Trophoblast cell (in vitro differentiated cells and primary cell): ENCODE results near the gene TBC1D17.

Experiments
- DNase-seq, 2 donors: peaks; one replicate each; pipeline ENCODE4 v3.0.0-alpha.2; 2016
- H2AFZ ChIP-seq: 2 replicates; pipeline ENCODE4 v1.6.1; 2013; ENCODE audit warnings: low read length, moderate library complexity, mild to moderate bottlenecking; ENCODE audit not compliant: insufficient read depth, poor library complexity
- H2AK5ac ChIP-seq: 2 replicates; pipeline ENCODE4 v1.6.1; 2013; ENCODE audit warnings: mild to moderate bottlenecking, low read length
- H2BK120ac ChIP-seq: 2 replicates; pipeline ENCODE4 v1.6.1; 2013; ENCODE audit warnings: low read length, mild to moderate bottlenecking, moderate library complexity; ENCODE audit not compliant: insufficient read depth, poor library complexity
- H2BK12ac ChIP-seq: 2 replicates; pipeline ENCODE4 v1.6.1; 2013; ENCODE audit warnings: mild to moderate bottlenecking, low read length, moderate library complexity
- H2BK5ac ChIP-seq: 2 replicates; pipeline ENCODE4 v1.6.1; 2013; ENCODE audit warnings: low read length, low read depth, moderate library complexity, mild to moderate bottlenecking; ENCODE audit not compliant: poor library complexity
- H3K14ac ChIP-seq: 2 replicates; pipeline ENCODE4 v1.6.1; 2013; ENCODE audit warnings: mild to moderate bottlenecking, low read length
- H3K18ac ChIP-seq: 2 replicates; pipeline ENCODE4 v1.6.1; 2013; ENCODE audit warnings: mild to moderate bottlenecking, low read length
- H3K23ac ChIP-seq: 2 replicates; pipeline ENCODE4 v1.6.1; 2013; ENCODE audit warnings: low read length
- H3K27ac ChIP-seq: 2 replicates; pipeline ENCODE4 v1.5.1; 2013; ENCODE audit warnings: low read depth, mild to moderate bottlenecking, inconsistent platforms, low read length, moderate library complexity
- H3K27me3 ChIP-seq: 2 replicates; pipeline ENCODE4 v1.6.1; 2013; ENCODE audit warnings: inconsistent platforms, mild to moderate bottlenecking, low read length, moderate library complexity; ENCODE audit not compliant: insufficient read depth
- H3K36me3 ChIP-seq, 2 experiments: 1 replicate in 1 of 2; 2 replicates in 1 of 2; pipeline ENCODE4 v1.6.1; 2013; ENCODE audit warnings: low read length in 2 of 2, mild to moderate bottlenecking in 2 of 2, moderate library complexity in 1 of 2; ENCODE audit not compliant: insufficient read depth in 2 of 2, control insufficient read depth in 1 of 2
- H3K4ac ChIP-seq: 2 replicates; pipeline ENCODE4 v1.6.1; 2013; ENCODE audit warnings: low read depth, mild to moderate bottlenecking, low read length, moderate library complexity
- H3K4me1 ChIP-seq, 2 experiments: 1 replicate in 1 of 2; 2 replicates in 1 of 2; pipeline ENCODE4 v1.6.1; 2013; ENCODE audit warnings: low read length in 2 of 2, mild to moderate bottlenecking in 2 of 2, moderate library complexity in 1 of 2; ENCODE audit not compliant: insufficient read depth in 2 of 2, control insufficient read depth in 1 of 2
- H3K4me2 ChIP-seq: 2 replicates; pipeline ENCODE4 v1.6.1; 2013; ENCODE audit warnings: inconsistent platforms, mild to moderate bottlenecking, low read length, moderate library complexity
- H3K4me3 ChIP-seq: 2 replicates; pipeline ENCODE4 v1.5.1; 2013; ENCODE audit warnings: mild to moderate bottlenecking, low read depth, low read length, inconsistent platforms
- H3K79me1 ChIP-seq: one replicate; pipeline ENCODE4 v1.6.1; 2013; ENCODE audit warnings: low read length
- H3K79me2 ChIP-seq: 2 replicates; pipeline ENCODE4 v1.6.1; 2013; ENCODE audit warnings: low read length, mild to moderate bottlenecking; ENCODE audit not compliant: control insufficient read depth, insufficient read depth, poor library complexity
- H3K9ac ChIP-seq: 2 replicates; pipeline ENCODE4 v1.6.1; 2013; ENCODE audit warnings: mild to moderate bottlenecking, low read length
- H3K9me3 ChIP-seq: 2 replicates; pipeline ENCODE4 v1.6.1; 2013; ENCODE audit warnings: low read depth, mild to moderate bottlenecking, control low read depth, inconsistent platforms, low read length; ENCODE audit not compliant: insufficient read depth
- H4K12ac ChIP-seq: 2 replicates; pipeline ENCODE4 v1.6.1; 2013; ENCODE audit warnings: low read depth, mild to moderate bottlenecking, low read length, moderate library complexity
- H4K8ac ChIP-seq: 2 replicates; pipeline ENCODE4 v1.6.1; 2013; ENCODE audit warnings: low read depth, mild to moderate bottlenecking, low read length, moderate library complexity
- H4K91ac ChIP-seq: one replicate; pipeline ENCODE4 v1.6.1; 2013; ENCODE audit warnings: low read depth, mild to moderate bottlenecking, low read length, moderate library complexity
- WGBS: extraction: QIAGEN DNeasy Blood & Tissue Kit; methylation state at CpG from one replicate; pipeline ENCODE4 v1.1.7; 2013; ENCODE audit warnings: missing lambda C conversion rate; ENCODE audit not compliant: insufficient read length, insufficient coverage; ENCODE audit errors: extremely low coverage; 5-methylcytosine and 5-hydroxymethylcytosine counted together

Gene TBC1D17

GRCh38 chr19:49932731-49933131 lies 55.2 kb downstream of the TBC1D17 start:
- Histone ChIP-seq H4K12ac (no peak overlapping the region), H3K36me3 (peaks cover 4 to 8% of the 10 kb centered on the region in 2 experiments), H3K9me3 (peaks cover 3% of the 10 kb centered on the region), H3K79me2 (peaks cover 12% of the 10 kb centered on the region), H3K4ac (no peak overlapping the region), H4K8ac (no peak overlapping the region), H2AK5ac (no peak overlapping the region), H3K27ac (no peak overlapping the region), H4K91ac (no peak overlapping the region), H3K4me1 (peaks cover 3 to 4% of the 10 kb centered on the region in 2 experiments), H3K14ac (no peak overlapping the region), H2BK5ac (no peak overlapping the region), H2BK120ac (no peak overlapping the region), H3K27me3 (no peaks in the 10 kb centered on the region), H3K4me3 (no peak overlapping the region), H3K4me2 (no peak overlapping the region), H3K9ac (no peak overlapping the region), H2BK12ac (no peak overlapping the region), H3K18ac (no peak overlapping the region), H3K79me1 (peaks cover 11% of the 10 kb centered on the region), H2AFZ (no peak overlapping the region), H3K23ac (no peak overlapping the region)
- no CpG with 5 or more reads among the region's 25 CpGs for WGBS
- no peak for DNase-seq

- H4K8ac ChIP-seq = no peak overlapping the region
- H3K9me3 ChIP-seq = peaks cover 3% of the 10 kb centered on the region
- no peak overlapping the region for H2BK5ac ChIP-seq
- no peak overlapping the region for H2BK120ac ChIP-seq
- H3K79me2 ChIP-seq = peaks cover 6% of the 10 kb centered on the region
- no peak overlapping the region for H3K4me2 ChIP-seq
- no peak overlapping the region for H3K27ac ChIP-seq
- H2AFZ ChIP-seq = no peak overlapping the region
- no peak for DNase-seq
- no peak overlapping the region for H3K4ac ChIP-seq
- H4K12ac ChIP-seq = no peak overlapping the region
- no peaks in the 10 kb centered on the region for H3K27me3 ChIP-seq
- H3K18ac ChIP-seq = no peak overlapping the region
- no peak overlapping the region for H3K23ac ChIP-seq
- H3K4me1 ChIP-seq = peaks cover 0 to 3% of the 10 kb centered on the region in 2 experiments
- no peak overlapping the region for H3K4me3 ChIP-seq
- peaks cover 2 to 5% of the 10 kb centered on the region in 2 experiments for H3K36me3 ChIP-seq
- WGBS = no CpG with 5 or more reads among the region's 8 CpGs
- H2AK5ac ChIP-seq = no peak overlapping the region
- H3K14ac ChIP-seq = no peak overlapping the region
- peaks cover 11% of the 10 kb centered on the region for H3K79me1 ChIP-seq
- no peak overlapping the region for H4K91ac ChIP-seq
- no peak overlapping the region for H3K9ac ChIP-seq
- H2BK12ac ChIP-seq = no peak overlapping the region
Measured at GRCh38 chr19:49933643-49934042, 56.1 kb downstream of the TBC1D17 start.

- Histone ChIP-seq H3K79me1 (no peaks in the 10 kb centered on the region), H4K12ac (no peak overlapping the region), H2BK12ac (no peak overlapping the region), H2BK120ac (no peak overlapping the region), H3K27me3 (no peaks in the 10 kb centered on the region), H3K4ac (no peak overlapping the region), H4K8ac (no peak overlapping the region), H3K18ac (no peak overlapping the region), H4K91ac (no peak overlapping the region), H2BK5ac (no peak overlapping the region), H3K4me1 (peaks cover 0 to 3% of the 10 kb centered on the region in 2 experiments), H3K9me3 (peaks cover 3% of the 10 kb centered on the region), H3K4me3 (no peak overlapping the region), H3K79me2 (no peaks in the 10 kb centered on the region), H3K4me2 (no peak overlapping the region), H3K23ac (no peak overlapping the region), H3K14ac (no peak overlapping the region), H2AFZ (no peak overlapping the region), H2AK5ac (no peak overlapping the region), H3K36me3 (peaks cover 2 to 5% of the 10 kb centered on the region in 2 experiments), H3K27ac (no peak overlapping the region), H3K9ac (no peak overlapping the region)
- DNase-seq = no peak
- no CpG with 5 or more reads among the region's 5 CpGs for WGBS
Measured at GRCh38 chr19:49936549-49936948, 59.0 kb downstream of the TBC1D17 start.

- H3K4ac ChIP-seq = no peak overlapping the region
- H2BK120ac ChIP-seq = no peak overlapping the region
- no peak overlapping the region for H2BK12ac ChIP-seq
- H2AK5ac ChIP-seq = no peak overlapping the region
- H3K9me3 ChIP-seq = peaks cover 2% of the 10 kb centered on the region
- WGBS = no CpG with 5 or more reads among the region's 35 CpGs
- DNase-seq = peak; percentile 59 to 85
- H2AFZ ChIP-seq = no peak overlapping the region
- H4K8ac ChIP-seq = no peak overlapping the region
- no peaks in the 10 kb centered on the region for H3K79me1 ChIP-seq
- no peak overlapping the region for H3K27ac ChIP-seq
- H3K79me2 ChIP-seq = no peaks in the 10 kb centered on the region
- no peak overlapping the region for H3K4me3 ChIP-seq
- H3K9ac ChIP-seq = no peak overlapping the region
- peaks cover 0 to 3% of the 10 kb centered on the region in 2 experiments for H3K4me1 ChIP-seq
- no peak overlapping the region for H4K12ac ChIP-seq
- no peak overlapping the region for H2BK5ac ChIP-seq
- no peak overlapping the region for H4K91ac ChIP-seq
- H3K27me3 ChIP-seq = no peaks in the 10 kb centered on the region
- no peak overlapping the region for H3K18ac ChIP-seq
- peaks cover 0 to 1% of the 10 kb centered on the region in 2 experiments for H3K36me3 ChIP-seq
- peak overlapping the region; percentile 60 for H3K4me2 ChIP-seq
- no peak overlapping the region for H3K23ac ChIP-seq
- no peak overlapping the region for H3K14ac ChIP-seq
Measured at GRCh38 chr19:49937750-49938381, 60.4 kb downstream of the TBC1D17 start.
